ENCODE data around the gene METTL17. TPM values are rescaled to one million over a fixed set of nuclear protein-coding genes. Genes with fewer than 3 reads are reported as not detected.

The METTL17 gene
- total and polyA plus RNA-seq, 2 of the 13 experiments (the other 11 are each of a cell fraction or from before 2014, with no cell fraction given), result 122 to 199 TPM

- 80% methylated on average over 6 of the region's 6 CpGs for WGBS (ENCODE audit: low lambda C conversion rate)
- DNase-seq (ENCODE audit: low spot score) (no peak), FAIRE-seq (no peak), ATAC-seq (no peak)
- no peak within 1 kb of the TSS for H2AFZ ChIP-seq (ENCODE audit: low read length)
- CTCF ChIA-PET (ENCODE audit: low intra/inter-chr PET ratio, low total read pairs), result no interaction called here
- H3K79me2 ChIP-seq (ENCODE audit: insufficient read depth, low read length), result no peaks in the 10 kb centered on the region
- H3K27ac ChIP-seq (ENCODE audit: extremely low read length, insufficient read depth, low read length), result no peak within 1 kb of the TSS
- peaks cover 16 to 29% of the 10 kb centered on the region in 2 experiments for H3K36me3 ChIP-seq (replicated peaks in 1 of 2; ENCODE audit: control insufficient read depth in 1 of 2, insufficient read depth in 2 of 2, low read length in 2 of 2)
- no peak within 1 kb of the TSS for H3K4me3 ChIP-seq (replicated peaks in 1 of 3; ENCODE audit: insufficient read depth in 1 of 3, low read depth in 2 of 3, low read length in 3 of 3)
- H3K27me3 ChIP-seq (ENCODE audit: control insufficient read depth in 1 of 2, insufficient read depth in 2 of 2, low read length in 2 of 2), result 0 out of 5 replicates have a peak, but pooled peaks cover 0 to 1% of the 10 kb centered on the region in 2 experiments
- no TSS peak for BruUV-seq (replicated peaks)
- peaks cover 17% of the 10 kb centered on the region for H3K4me1 ChIP-seq (ENCODE audit: insufficient read depth, low read length)
- no peaks in the 10 kb centered on the region for H4K20me1 ChIP-seq (ENCODE audit: insufficient read depth, low read length)
- TF ChIP-seq PCBP1 (IDR thresholded peaks at IDR 0.05; ENCODE audit: borderline replicate concordance, low read depth, low read length), result no peak
- TF ChIP-seq ZNF569 (CRISPR knock-in tag; IDR thresholded peaks at IDR 0.05; ENCODE audit: borderline replicate concordance), result no peak
- TF ChIP-seq RCOR2 (CRISPR knock-in tag; IDR thresholded peaks at IDR 0.05), result no peak
- no peak for TF ChIP-seq GPN1 (CRISPR knock-in tag; IDR thresholded peaks at IDR 0.05; ENCODE audit: borderline replicate concordance)
- TF ChIP-seq ZNF563 (CRISPR knock-in tag; IDR thresholded peaks at IDR 0.05), result no peak
- TF ChIP-seq ZNF737 (CRISPR knock-in tag; IDR thresholded peaks at IDR 0.05; ENCODE audit: borderline replicate concordance), result no peak
- TF ChIP-seq FOXK2 (IDR thresholded peaks at IDR 0.05), result no peak
- TF ChIP-seq EED (CRISPR knock-in tag; IDR thresholded peaks at IDR 0.05), result no peak
- no peak for TF ChIP-seq ISL2 (CRISPR knock-in tag; IDR thresholded peaks at IDR 0.05)
- TF ChIP-seq ZNF572 (CRISPR knock-in tag; IDR thresholded peaks at IDR 0.05), result no peak
- TF ChIP-seq RFX3 (CRISPR knock-in tag; IDR thresholded peaks at IDR 0.05), result no peak
- TF ChIP-seq CENPT (CRISPR knock-in tag; IDR thresholded peaks at IDR 0.05; ENCODE audit: low read depth), result no peak
- TF ChIP-seq ZNF512 (CRISPR knock-in tag; IDR thresholded peaks at IDR 0.05), result no peak
- TF ChIP-seq SRSF4 (IDR thresholded peaks at IDR 0.05; ENCODE audit: low read depth, low read length, poor library complexity, severe bottlenecking), result no peak
- TF ChIP-seq AFF4 (CRISPR knock-in tag; IDR thresholded peaks at IDR 0.05), result no peak
- no peak for TF ChIP-seq MEF2D (CRISPR knock-in tag; IDR thresholded peaks at IDR 0.05)
- TF ChIP-seq NCOA1 (CRISPR knock-in tag; IDR thresholded peaks at IDR 0.05), result no peak
- TF ChIP-seq, protein P1, sequence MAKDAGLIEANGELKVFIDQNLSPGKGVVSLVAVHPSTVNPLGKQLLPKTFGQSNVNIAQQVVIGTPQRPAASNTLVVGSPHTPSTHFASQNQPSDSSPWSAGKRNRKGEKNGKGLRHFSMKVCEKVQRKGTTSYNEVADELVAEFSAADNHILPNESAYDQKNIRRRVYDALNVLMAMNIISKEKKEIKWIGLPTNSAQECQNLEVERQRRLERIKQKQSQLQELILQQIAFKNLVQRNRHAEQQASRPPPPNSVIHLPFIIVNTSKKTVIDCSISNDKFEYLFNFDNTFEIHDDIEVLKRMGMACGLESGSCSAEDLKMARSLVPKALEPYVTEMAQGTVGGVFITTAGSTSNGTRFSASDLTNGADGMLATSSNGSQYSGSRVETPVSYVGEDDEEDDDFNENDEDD (CRISPR knock-in tag; IDR thresholded peaks at IDR 0.05; ENCODE audit: borderline replicate concordance), result no peak
- TF ChIP-seq ZNF124 (CRISPR knock-in tag; IDR thresholded peaks at IDR 0.05), result no peak
- H3K4me2 ChIP-seq (ENCODE audit: low read depth, low read length), result no peak within 1 kb of the TSS
- no peak within 1 kb of the TSS for H3K9ac ChIP-seq (ENCODE audit: insufficient read depth, low read depth, low read length)
- POLR2A ChIA-PET, result no interaction called here
- in situ Hi-C loops (cut with HindIII; ENCODE audit: extremely low pct_ligation_motif_present, low pct_unique_long_range_greater_than_20kb), result loop anchor here (25.0 kb wide), 1 partner anchor 662 kb away; the partner anchor contains the start of genes CCNB1IP1 and PARP2
- intact Hi-C loops (cut with micrococcal nuclease; ENCODE audit: unreplicated experiment), result no loop called here
- H3K9me3 ChIP-seq (ENCODE audit: low read length), result no peaks in the 10 kb centered on the region
Measured at GRCh38 chr14:20998674-20999366, 9.0 kb downstream of the METTL17 start, which contains the start of gene SLC39A2. Gene SLC39A2, plus strand, starts transcription at chr14:20999293. Its CDS starts 154 bp downstream, at chr14:20999447.

All from HepG2 (cell line).